Activated CD4-positive, alpha-beta T cell treated with anti-CD3 and anti-CD28 coated beads, Interleukin-2, Interleukin-4, amounts not matched to agents 100 ng/mL and 50 ng/mL, durations not matched to agents 16 hours and 8 hours (primary cell): Measurements from ENCODE around the gene NDUFA3.
"Not testable (repeated sequence)": the region's sequence is repeated elsewhere in the genome, so short reads cannot be mapped to it uniquely, and the experiment has no call there.

Experiments used
- DNase-seq: peaks from one replicate; pipeline ENCODE4 v3.0.0-alpha.2; 2020; ENCODE audit warnings: low spot score

NDUFA3 gene

GRCh38 chr19:54102421-54103169 lies at the start of gene NDUFA3:
Gene NDUFA3 (plus strand): TSS chr19:54102855. CDS start chr19:54102879, 24 bp downstream.
- peak; percentile 98 for DNase-seq

GRCh38 chr19:54062643-54063042 lies 40.0 kb upstream of the NDUFA3 start:
- DNase-seq, result no peak

DNA sequence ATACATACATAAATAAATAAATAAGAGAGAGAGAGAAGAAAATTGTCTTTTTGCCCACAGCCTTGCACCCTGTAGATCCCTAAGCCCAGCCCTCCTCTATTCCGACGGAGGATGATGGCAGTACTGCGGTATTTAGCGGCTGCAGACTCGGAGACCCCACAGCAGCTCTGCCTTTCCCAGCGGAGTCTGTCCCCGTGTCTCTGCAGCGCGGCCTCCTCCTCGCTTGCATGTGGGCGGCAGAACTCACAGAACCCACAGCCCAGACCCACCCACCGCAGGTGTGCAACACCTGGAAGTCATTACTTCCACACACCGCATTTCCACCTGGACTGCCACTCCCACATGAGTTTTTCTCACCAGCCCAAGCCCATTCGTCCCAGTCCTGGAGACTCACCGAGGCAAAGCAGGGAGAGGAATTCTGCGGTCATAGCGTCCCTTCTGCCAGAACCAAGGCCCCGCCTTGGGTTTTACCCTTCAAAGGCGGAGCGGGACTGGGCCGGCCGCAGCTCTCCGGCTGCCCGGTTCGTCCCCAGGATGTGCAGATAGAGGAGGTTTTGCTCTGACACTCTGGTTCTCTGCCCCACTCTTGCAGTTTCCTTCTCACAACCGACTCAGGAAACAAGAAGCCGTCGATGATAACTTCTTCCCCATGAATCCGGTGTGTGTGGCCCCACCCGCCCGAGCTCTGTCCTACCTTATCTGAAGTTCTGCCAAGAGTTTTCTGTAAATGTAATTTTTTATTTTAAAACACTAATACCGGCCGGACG lies 39.1 kb upstream of the NDUFA3 start, which contains the start of gene VSTM1:
VSTM1 (minus strand) TSS at position 548 of the 767 bp plus-strand sequence; CDS start at position 428, 120 bp downstream.
- no peak for DNase-seq

GRCh38 chr19:54069470-54069869 lies 33.2 kb upstream of the NDUFA3 start:
- DNase-seq, result no peak

GRCh38 chr19:54073829-54074228 lies 28.8 kb upstream of the NDUFA3 start:
- no peak for DNase-seq

DNA sequence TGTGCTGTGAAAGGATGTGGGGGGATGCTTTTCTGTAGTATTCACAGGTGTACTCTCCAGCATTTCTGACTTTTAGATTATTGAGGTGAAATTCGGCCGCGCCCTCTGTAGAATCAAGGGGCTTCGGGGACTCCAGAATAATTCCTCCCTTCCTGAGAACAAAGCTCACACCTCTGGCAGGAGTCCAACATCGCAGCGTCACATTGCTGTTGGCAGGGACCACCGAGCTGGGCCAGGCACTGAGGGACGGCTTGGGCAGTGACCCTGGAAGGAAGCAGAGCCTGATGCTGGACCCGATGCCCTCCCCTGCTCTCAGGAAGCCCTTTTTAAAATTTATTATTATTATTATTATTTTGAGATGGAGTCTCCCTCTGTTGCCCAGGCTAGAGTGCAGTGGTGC lies 27.8 kb upstream of the NDUFA3 start:
- DNase-seq, result no peak

GRCh38 chr19:54077334-54077733 lies 25.3 kb upstream of the NDUFA3 start:
- no peak for DNase-seq

DNA sequence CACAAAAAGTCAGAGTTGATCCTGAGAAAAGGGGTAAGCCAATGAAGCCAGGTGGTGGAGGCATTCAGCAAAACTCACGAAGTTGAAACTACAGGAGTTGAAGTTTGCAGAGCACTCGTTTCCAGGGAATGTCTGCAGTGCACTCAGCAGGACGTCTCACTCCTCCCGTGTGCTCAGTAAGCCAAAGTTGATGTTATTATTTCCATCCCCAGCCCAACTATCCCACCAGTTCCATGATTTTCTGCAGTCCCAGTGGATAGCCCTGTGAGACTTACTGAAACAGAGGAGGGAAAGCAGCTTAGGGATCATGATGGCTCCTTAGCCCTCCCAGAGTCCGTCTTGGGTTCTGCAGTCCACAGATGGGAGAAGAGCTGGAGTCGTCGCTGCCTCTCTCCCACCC lies 21.6 kb upstream of the NDUFA3 start, which contains the start of gene TARM1:
TARM1 (minus strand) TSS at position 334 of the 400 bp plus-strand sequence; CDS start at position 309, 25 bp downstream.
- DNase-seq, result no peak

DNA sequence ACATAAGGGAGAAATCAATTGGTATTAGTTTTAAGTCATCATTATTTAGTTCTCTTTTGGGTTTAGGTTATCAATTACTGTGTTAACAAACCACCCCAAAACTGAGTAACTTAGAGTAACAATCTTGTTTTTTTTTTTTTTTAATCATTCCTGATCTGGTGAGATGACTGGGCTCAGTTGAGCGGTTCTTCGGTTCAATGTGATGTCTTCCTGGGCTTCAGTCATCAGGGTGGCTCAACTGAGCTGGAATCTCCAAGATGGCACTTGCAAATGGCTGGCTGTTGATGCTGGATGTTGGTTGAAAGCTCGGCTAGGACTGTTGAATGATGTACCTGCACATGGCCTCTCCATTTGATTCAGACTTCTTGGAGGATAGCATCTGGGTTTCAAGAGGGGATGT lies 18.2 kb upstream of the NDUFA3 start:
- no peak for DNase-seq

GRCh38 chr19:54094426-54095000 lies 8.1 kb upstream of the NDUFA3 start:
- DNase-seq, result no peak

GRCh38 chr19:54095136-54095858 lies 7.4 kb upstream of the NDUFA3 start:
- no peak for DNase-seq

DNA sequence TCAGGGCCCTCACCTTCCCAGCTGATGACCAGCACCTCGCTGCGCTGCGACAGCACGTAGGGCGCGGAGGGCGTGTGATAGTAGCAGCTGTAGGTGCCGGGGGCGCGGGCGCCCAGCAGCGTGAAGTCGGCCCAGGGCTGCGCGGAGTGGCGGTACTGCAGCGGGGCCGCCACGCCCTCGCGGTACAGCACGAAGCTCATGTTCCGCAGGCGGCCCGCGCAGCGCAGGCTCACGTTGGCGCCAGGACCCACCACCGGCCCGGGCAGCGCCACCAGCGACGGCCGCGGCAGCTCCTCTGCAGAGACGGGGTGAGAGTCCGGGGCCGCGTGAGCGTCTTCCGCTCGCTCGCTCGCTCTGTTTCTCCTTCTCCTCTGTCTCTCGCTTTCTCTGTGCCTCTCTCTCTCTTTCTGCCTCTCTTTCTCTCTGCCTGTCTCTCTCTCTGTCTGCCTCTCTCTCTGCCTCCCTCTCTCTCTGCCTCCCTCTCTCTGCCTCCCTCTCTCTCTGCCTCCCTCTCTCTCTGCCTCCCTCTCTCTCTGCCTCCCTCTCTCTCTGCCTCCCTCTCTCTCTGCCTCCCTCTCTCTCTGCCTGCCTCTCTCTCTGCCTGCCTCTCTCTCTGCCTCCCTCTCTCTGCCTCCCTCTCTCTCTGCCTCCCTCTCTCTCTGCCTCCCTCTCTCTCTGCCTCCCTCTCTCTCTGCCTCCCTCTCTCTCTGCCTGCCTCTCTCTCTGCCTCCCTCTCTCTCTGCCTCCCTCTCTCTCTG lies 6.6 kb upstream of the NDUFA3 start:
- DNase-seq, result peak; percentile 28

DNA sequence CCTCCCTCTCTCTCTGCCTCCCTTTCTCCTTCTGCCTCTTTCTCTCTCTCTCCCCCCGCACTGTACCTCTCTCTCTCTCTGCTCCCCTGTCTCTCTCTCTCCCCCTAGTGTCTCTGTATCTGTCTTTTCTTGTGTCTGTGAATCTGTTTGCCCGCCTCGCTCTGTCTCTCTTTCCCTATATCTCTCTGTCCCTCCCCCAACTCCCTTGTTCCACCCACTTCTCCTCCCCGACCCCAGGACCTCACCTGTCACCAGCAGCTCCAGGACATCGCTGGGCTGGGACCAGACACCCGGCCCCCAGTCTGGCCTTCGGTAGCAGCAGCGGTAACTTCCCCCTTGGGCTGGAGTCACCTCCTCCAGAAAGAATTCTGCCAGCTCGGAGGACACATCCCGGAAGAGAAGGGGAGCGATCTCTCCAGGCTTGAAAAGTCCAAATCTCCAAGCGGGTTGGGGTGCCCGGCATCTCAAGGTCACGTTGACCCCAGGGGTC lies 6.0 kb upstream of the NDUFA3 start:
- DNase-seq, result peak; percentile 29

GRCh38 chr19:54099190-54099902 lies 3.3 kb upstream of the NDUFA3 start:
- DNase-seq, result no peak

DNA sequence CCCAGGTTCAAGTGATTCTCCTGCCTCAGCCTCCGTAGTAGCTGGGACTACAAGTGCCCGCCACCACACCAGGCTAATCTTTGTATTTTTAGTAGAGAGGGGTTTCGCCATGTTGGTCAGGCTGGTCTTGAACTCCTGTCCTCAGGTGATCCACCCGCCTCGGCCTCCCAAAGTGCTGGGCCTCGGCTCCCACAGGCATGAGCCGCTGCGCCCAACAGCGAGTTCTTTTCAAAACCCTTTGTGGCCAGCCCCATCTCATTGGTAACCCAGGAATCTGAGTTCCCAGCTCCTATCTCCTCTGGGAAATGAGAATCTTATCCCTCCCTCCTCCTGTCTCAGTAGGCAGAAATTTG lies 2.8 kb upstream of the NDUFA3 start:
- DNase-seq, result not testable (repeated sequence)

- DNase-seq, result no peak
Observed at GRCh38 chr19:54100561-54100960, 2.1 kb upstream of the NDUFA3 start, which contains the start of gene OSCAR. Gene OSCAR (minus strand): TSS chr19:54100803. CDS start chr19:54100792, 11 bp downstream.

DNA sequence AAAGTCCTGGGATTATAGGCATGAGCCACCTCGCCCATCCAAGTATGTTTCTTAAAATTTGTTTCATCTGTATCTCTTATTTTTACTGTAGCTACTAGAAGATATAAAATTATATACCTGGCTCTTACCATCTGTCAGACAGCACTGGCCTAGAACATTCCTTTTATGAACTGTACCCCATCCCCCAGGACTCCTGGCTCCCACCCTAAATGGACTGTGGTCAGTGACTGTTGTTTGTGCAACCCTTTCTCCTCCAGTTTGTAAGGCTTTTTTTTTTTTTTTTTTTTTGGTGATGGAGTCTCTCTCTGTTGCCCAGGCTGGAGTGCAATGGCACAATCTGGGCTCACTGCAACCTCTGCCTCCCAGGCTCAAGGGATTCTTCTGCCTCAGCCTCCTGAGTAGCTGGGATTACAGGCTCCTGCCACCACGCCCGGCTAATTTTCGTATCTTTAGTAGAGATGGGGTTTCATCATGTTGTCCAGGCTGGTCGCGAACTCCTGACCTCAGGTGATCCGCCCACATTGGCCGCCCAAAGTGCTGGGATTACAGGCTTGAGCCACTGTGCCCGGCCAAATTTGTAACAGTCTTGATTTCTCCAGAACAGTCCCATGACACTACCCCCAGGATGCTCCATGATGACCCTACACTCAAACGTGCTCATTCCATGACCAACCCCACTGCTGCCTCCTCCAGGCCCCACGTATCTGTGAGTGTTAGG lies 2.5 kb downstream of the NDUFA3 start:
- no peak for DNase-seq

- DNase-seq, result no peak
Observed at GRCh38 chr19:54105796-54106195, 3.1 kb downstream of the NDUFA3 start.

DNA sequence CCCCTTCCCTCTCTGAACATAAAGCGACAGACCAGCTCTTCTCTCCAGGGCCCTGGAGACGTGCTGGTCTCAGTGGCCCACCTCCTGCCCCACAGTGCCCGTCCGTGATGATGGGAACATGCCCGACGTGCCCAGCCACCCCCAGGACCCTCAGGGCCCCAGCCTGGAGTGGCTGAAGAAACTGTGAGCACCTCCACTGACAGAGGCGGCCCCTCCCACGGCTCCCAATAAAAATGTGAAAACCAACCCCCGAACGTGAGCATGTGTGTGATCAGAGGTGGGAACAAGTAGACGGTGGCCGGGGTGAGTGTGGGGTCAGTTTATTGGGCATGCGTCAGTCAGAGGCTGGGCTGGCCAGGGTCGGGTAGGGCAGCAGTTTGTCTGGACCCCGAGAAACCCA lies 4.1 kb downstream of the NDUFA3 start:
- DNase-seq, result no peak
